ENCODE results near the gene BANP. TPM values are rescaled to one million over a fixed set of nuclear protein-coding genes. Genes with fewer than 3 reads are reported as not detected.
A peak's percentile ranks its signal among the peaks of the same experiment; 100 is the strongest.

The BANP gene
- polyA plus RNA-seq, 1 of the 3 experiments (the other 2 are of a cell fraction): 16.8 TPM

DNA sequence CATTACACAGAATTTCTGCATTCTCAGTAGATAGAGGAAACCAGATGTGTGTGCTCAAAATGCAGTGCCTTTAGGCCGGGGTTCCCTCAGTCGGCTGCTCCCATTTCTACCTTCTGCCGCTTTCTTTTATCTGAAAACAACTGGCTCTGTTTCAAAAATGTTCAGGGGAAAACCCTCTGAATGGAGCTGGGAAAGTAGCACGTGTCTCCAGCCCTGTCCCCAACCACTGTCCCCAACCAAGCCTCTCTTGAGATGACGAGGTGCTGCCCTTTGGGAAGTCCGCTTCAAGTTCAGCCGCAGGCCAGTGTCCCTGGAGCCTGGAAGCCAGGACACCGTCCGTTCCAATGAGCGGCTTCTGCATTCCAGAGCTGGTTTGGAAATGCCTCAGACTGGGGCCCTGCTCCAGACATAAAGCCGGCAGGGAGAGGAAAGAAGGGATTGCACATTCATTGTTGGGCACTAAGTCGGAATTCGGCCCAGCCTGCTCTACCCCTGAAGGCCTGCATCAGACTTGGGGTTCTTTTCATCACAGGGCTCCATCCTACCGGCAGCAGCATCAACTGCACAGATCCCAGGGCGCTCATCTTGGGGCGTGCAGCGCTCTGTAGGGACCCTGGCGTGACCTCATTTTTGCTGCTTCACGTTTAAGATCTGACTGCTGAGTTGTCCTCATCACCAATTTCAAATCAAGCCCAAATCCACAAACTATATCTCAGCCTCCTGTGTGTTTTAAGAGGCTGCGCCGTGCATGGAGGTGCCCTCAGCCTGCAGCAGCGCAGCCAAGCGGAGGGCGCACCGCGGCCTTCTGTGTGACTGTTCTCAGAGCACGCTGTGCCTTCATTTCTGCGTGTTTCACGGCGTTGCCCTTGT is 111.3 kb downstream of the BANP start:
- Histone ChIP-seq H3K27ac (ENCODE audit: low read depth in 2 of 2, low read length in 1 of 2) (peak overlapping the region; percentile 36 to 89), H3K9me2 (no peaks in the 10 kb centered on the region), H3K4me3 (ENCODE audit: low read depth in 2 of 2, low read length in 1 of 2) (no peak overlapping the region), H3K27me3 (ENCODE audit: insufficient read depth) (no peaks in the 10 kb centered on the region), H3K4me1 (ENCODE audit: control insufficient read depth in 1 of 2, insufficient read depth in 2 of 2, low read depth in 1 of 2, low read length in 1 of 2) (peaks cover 0 to 36% of the 10 kb centered on the region in 2 experiments; a peak in 3 of 4 replicates), H3K9ac (no peak overlapping the region), H3K9me3 (no peaks in the 10 kb centered on the region), H4K20me1 (ENCODE audit: insufficient read depth) (no peaks in the 10 kb centered on the region), H3K36me3 (replicated peaks in 1 of 2; ENCODE audit: control insufficient read depth in 1 of 2, insufficient read depth in 2 of 2, low read length in 1 of 2) (peaks cover 0 to 8% of the 10 kb centered on the region in 2 experiments), H3F3A (replicated peaks; ENCODE audit: insufficient read depth) (no peaks in the 10 kb centered on the region), H3K79me2 (ENCODE audit: insufficient read depth) (no peaks in the 10 kb centered on the region), H2AFZ (ENCODE audit: low read depth) (no peak overlapping the region), H3K4me2 (peak overlapping the region; percentile 35; the same call in 1 of the 2 replicates)
- ChIA-PET CTCF (interaction anchor here (0.7 to 3.6 kb wide), 14 partner anchors 8 to 426 kb away, joined by 3 to 25 read pairs (median 5); no protein-coding TSS in a partner anchor), POLR2A (interaction anchor here (0.9 to 1.2 kb wide), 2 partner anchors 11 to 220 kb away, joined by 3 to 4 read pairs; no protein-coding TSS in a partner anchor)
- WGBS (ENCODE audit: low lambda C conversion rate): 77% methylated on average over 24 of the region's 30 CpGs
- TF ChIP-seq EP300 (IDR thresholded peaks at IDR 0.05; ENCODE audit: borderline replicate concordance in 1 of 2, low read depth in 1 of 2, low read length in 1 of 2) (0 out of 4 replicates have a peak, but pooled peaks of 1 of the 2 experiments have one; percentile 35), FOSL2 (IDR thresholded peaks at IDR 0.05; ENCODE audit: borderline replicate concordance, low read depth) (peak; percentile 34; the same call in 1 of the 2 replicates), JUND (IDR thresholded peaks at IDR 0.05) (no peak)
- TF ChIP-seq, protein P1, sequence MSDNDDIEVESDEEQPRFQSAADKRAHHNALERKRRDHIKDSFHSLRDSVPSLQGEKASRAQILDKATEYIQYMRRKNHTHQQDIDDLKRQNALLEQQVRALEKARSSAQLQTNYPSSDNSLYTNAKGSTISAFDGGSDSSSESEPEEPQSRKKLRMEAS (IDR thresholded peaks at IDR 0.05; ENCODE audit: low read depth): 0 out of 2 replicates have a peak, but pooled peaks have one; percentile 46
- TF ChIP-seq, protein P2, sequence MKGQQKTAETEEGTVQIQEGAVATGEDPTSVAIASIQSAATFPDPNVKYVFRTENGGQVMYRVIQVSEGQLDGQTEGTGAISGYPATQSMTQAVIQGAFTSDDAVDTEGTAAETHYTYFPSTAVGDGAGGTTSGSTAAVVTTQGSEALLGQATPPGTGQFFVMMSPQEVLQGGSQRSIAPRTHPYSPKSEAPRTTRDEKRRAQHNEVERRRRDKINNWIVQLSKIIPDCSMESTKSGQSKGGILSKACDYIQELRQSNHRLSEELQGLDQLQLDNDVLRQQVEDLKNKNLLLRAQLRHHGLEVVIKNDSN (IDR thresholded peaks at IDR 0.05; ENCODE audit: borderline replicate concordance, low read depth): no peak
- peak; percentile 63 for DNase-seq

- H3K9me3 ChIP-seq: no peaks in the 10 kb centered on the region
- ChIA-PET CTCF (interaction anchor here (0.7 to 3.6 kb wide), 15 partner anchors 8 to 425 kb away, joined by 3 to 25 read pairs (median 4); no protein-coding TSS in a partner anchor), POLR2A (interaction anchor here (0.5 to 0.9 kb wide), 2 partner anchors 10 to 47 kb away, joined by 3 to 4 read pairs; no protein-coding TSS in a partner anchor)
- H3K79me2 ChIP-seq (ENCODE audit: insufficient read depth): no peaks in the 10 kb centered on the region
- H3K9ac ChIP-seq: no peak overlapping the region
- peaks cover 0 to 5% of the 10 kb centered on the region in 2 experiments for H3K36me3 ChIP-seq (replicated peaks in 1 of 2; ENCODE audit: control insufficient read depth in 1 of 2, insufficient read depth in 2 of 2, low read length in 1 of 2)
- DNase-seq: peak; percentile 87
- H3K4me1 ChIP-seq (ENCODE audit: control insufficient read depth in 1 of 2, insufficient read depth in 2 of 2, low read depth in 1 of 2, low read length in 1 of 2): peaks cover 0 to 38% of the 10 kb centered on the region in 2 experiments; a peak in 3 of 4 replicates
- H3K4me3 ChIP-seq (ENCODE audit: low read depth in 2 of 2, low read length in 1 of 2): no peak overlapping the region
- no peaks in the 10 kb centered on the region for H3K9me2 ChIP-seq
- H4K20me1 ChIP-seq (ENCODE audit: insufficient read depth): no peaks in the 10 kb centered on the region
- H3K27me3 ChIP-seq (ENCODE audit: insufficient read depth): no peaks in the 10 kb centered on the region
- peak overlapping the region; percentile 35; the same call in 1 of the 2 replicates for H3K4me2 ChIP-seq
- 0 out of 2 replicates have a peak overlapping the region, but pooled peaks have one; percentile 7 for H2AFZ ChIP-seq (ENCODE audit: low read depth)
- H3K27ac ChIP-seq (ENCODE audit: low read depth in 2 of 2, low read length in 1 of 2): peak overlapping the region; percentile 36 to 89
- H3F3A ChIP-seq (replicated peaks; ENCODE audit: insufficient read depth): no peaks in the 10 kb centered on the region
- WGBS (ENCODE audit: low lambda C conversion rate): 67% methylated on average over 16 of the region's 16 CpGs
- TF ChIP-seq GABPA (IDR thresholded peaks at IDR 0.05; ENCODE audit: low read depth): no peak
- peak; percentile 44 for TF ChIP-seq SMC3 (IDR thresholded peaks at IDR 0.05; ENCODE audit: low read depth, low read length)
- TF ChIP-seq SIN3A (IDR thresholded peaks at IDR 0.05; ENCODE audit: borderline replicate concordance, low read depth, low read length): no peak
- TF ChIP-seq EZH2phosphoT487 (IDR thresholded peaks at IDR 0.05; ENCODE audit: borderline replicate concordance, low read depth): no peak
- no peak for TF ChIP-seq YY1 (IDR thresholded peaks at IDR 0.05; ENCODE audit: low read depth)
- TF ChIP-seq FOXJ3 (CRISPR knock-in tag; IDR thresholded peaks at IDR 0.05): no peak
- no peak for TF ChIP-seq TAF1 (IDR thresholded peaks at IDR 0.05; ENCODE audit: borderline replicate concordance, low read depth, low read length)
- TF ChIP-seq RXRA (IDR thresholded peaks at IDR 0.05; ENCODE audit: borderline replicate concordance, low read depth): no peak
- TF ChIP-seq TCF12 (IDR thresholded peaks at IDR 0.05): peak; percentile 40; the same call in 1 of the 2 replicates
- TF ChIP-seq, protein P3, sequence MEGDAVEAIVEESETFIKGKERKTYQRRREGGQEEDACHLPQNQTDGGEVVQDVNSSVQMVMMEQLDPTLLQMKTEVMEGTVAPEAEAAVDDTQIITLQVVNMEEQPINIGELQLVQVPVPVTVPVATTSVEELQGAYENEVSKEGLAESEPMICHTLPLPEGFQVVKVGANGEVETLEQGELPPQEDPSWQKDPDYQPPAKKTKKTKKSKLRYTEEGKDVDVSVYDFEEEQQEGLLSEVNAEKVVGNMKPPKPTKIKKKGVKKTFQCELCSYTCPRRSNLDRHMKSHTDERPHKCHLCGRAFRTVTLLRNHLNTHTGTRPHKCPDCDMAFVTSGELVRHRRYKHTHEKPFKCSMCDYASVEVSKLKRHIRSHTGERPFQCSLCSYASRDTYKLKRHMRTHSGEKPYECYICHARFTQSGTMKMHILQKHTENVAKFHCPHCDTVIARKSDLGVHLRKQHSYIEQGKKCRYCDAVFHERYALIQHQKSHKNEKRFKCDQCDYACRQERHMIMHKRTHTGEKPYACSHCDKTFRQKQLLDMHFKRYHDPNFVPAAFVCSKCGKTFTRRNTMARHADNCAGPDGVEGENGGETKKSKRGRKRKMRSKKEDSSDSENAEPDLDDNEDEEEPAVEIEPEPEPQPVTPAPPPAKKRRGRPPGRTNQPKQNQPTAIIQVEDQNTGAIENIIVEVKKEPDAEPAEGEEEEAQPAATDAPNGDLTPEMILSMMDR (IDR thresholded peaks at IDR 0.05): peak; percentile 52
- TF ChIP-seq GATA2 (CRISPR knock-in tag; IDR thresholded peaks at IDR 0.05): peak; percentile 41
- TF ChIP-seq ELF1 (IDR thresholded peaks at IDR 0.05): no peak
- no peak for TF ChIP-seq POLR2AphosphoS5 (IDR thresholded peaks at IDR 0.05; ENCODE audit: low read depth, low read length)
- TF ChIP-seq FOXM1 (IDR thresholded peaks at IDR 0.05; ENCODE audit: low read depth): no peak
- TF ChIP-seq, protein P2 (IDR thresholded peaks at IDR 0.05; ENCODE audit: borderline replicate concordance, low read depth): no peak
- TF ChIP-seq, protein P1 (IDR thresholded peaks at IDR 0.05; ENCODE audit: low read depth): peak; percentile 55; the same call in 1 of the 2 replicates
- TF ChIP-seq RFX5 (IDR thresholded peaks at IDR 0.05; ENCODE audit: low read length): no peak
- TF ChIP-seq FOSL2 (IDR thresholded peaks at IDR 0.05; ENCODE audit: borderline replicate concordance, low read depth): no peak
- TF ChIP-seq TEAD4 (IDR thresholded peaks at IDR 0.05; ENCODE audit: borderline replicate concordance, insufficient read depth): no peak
These were observed 112.1 kb downstream of the BANP start for GRCh38 chr16:88063211-88063773.
